ENCODE measurements around the gene MT1B. TPM values are rescaled to one million over a fixed set of nuclear protein-coding genes. Genes with fewer than 3 reads are reported as not detected.

MT1B gene
- polyA plus RNA-seq, 1 of the 3 experiments (the other 2 are of a cell fraction) = not detected

- POLR2A ChIA-PET = no interaction called here
- H2AFZ ChIP-seq (ENCODE audit: low read depth) = no peak overlapping the region
- TF ChIP-seq TEAD4 (IDR thresholded peaks at IDR 0.05; ENCODE audit: borderline replicate concordance, insufficient read depth) = no peak
- no peak for TF ChIP-seq PBX3 (IDR thresholded peaks at IDR 0.05)
- no peak for TF ChIP-seq JUND (IDR thresholded peaks at IDR 0.05)
- TF ChIP-seq, protein P1, sequence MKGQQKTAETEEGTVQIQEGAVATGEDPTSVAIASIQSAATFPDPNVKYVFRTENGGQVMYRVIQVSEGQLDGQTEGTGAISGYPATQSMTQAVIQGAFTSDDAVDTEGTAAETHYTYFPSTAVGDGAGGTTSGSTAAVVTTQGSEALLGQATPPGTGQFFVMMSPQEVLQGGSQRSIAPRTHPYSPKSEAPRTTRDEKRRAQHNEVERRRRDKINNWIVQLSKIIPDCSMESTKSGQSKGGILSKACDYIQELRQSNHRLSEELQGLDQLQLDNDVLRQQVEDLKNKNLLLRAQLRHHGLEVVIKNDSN (IDR thresholded peaks at IDR 0.05; ENCODE audit: borderline replicate concordance, low read depth) = no peak
- TF ChIP-seq RXRA (IDR thresholded peaks at IDR 0.05; ENCODE audit: borderline replicate concordance, low read depth) = no peak
- TF ChIP-seq RFX5 (IDR thresholded peaks at IDR 0.05; ENCODE audit: low read length) = no peak
- no peak for DNase-seq
- peaks cover 18% of the 10 kb centered on the region for H3K79me2 ChIP-seq (ENCODE audit: insufficient read depth)
- peak overlapping the region in 1 of 2 experiments; percentile 96; a peak in 3 of 4 replicates for H3K27ac ChIP-seq (ENCODE audit: low read depth in 2 of 2, low read length in 1 of 2)
- H3K4me2 ChIP-seq = 0 out of 2 replicates have a peak overlapping the region, but pooled peaks have one; percentile 88
- H4K20me1 ChIP-seq (ENCODE audit: insufficient read depth) = no peaks in the 10 kb centered on the region; the same call in 1 of the 2 replicates
- H3K27me3 ChIP-seq (ENCODE audit: insufficient read depth) = no peaks in the 10 kb centered on the region
- no peak overlapping the region for H3K4me3 ChIP-seq (ENCODE audit: low read depth in 2 of 2, low read length in 1 of 2)
- 88% methylated on average over 1 of the region's 1 CpG for WGBS (ENCODE audit: low lambda C conversion rate)
- CTCF ChIA-PET = interaction anchor here (1.1 to 8.2 kb wide), 7 partner anchors 13 to 185 kb away, joined by 3 to 138 read pairs (median 4); no protein-coding TSS in a partner anchor
- peaks cover 25 to 36% of the 10 kb centered on the region in 2 experiments; a peak in 3 of 4 replicates for H3K4me1 ChIP-seq (ENCODE audit: control insufficient read depth in 1 of 2, insufficient read depth in 2 of 2, low read depth in 1 of 2, low read length in 1 of 2)
- peaks cover 51% of the 10 kb centered on the region for H3F3A ChIP-seq (replicated peaks; ENCODE audit: insufficient read depth)
- H3K9me3 ChIP-seq = no peaks in the 10 kb centered on the region
- H3K36me3 ChIP-seq (replicated peaks in 1 of 2; ENCODE audit: control insufficient read depth in 1 of 2, insufficient read depth in 2 of 2, low read length in 1 of 2) = no peaks in the 10 kb centered on the region
- no peaks in the 10 kb centered on the region for H3K9me2 ChIP-seq
- H3K9ac ChIP-seq = no peak overlapping the region
Measured at GRCh38 chr16:56605475-56605874, 46.2 kb upstream of the MT1B start.

- no peaks in the 10 kb centered on the region for H3K27me3 ChIP-seq (ENCODE audit: insufficient read depth)
- H3K9ac ChIP-seq = peak overlapping the region; percentile 90
- no peaks in the 10 kb centered on the region; the same call in 1 of the 2 replicates for H4K20me1 ChIP-seq (ENCODE audit: insufficient read depth)
- DNase-seq = no peak
- H3K9me3 ChIP-seq = no peaks in the 10 kb centered on the region
- H3K9me2 ChIP-seq = no peaks in the 10 kb centered on the region
- TF ChIP-seq FOSL2 (IDR thresholded peaks at IDR 0.05; ENCODE audit: borderline replicate concordance, low read depth) = peak; percentile 61; the same call in 1 of the 2 replicates
- peak; percentile 36; the same call in 1 of the 2 replicates for TF ChIP-seq JUND (IDR thresholded peaks at IDR 0.05)
- TF ChIP-seq TCF12 (IDR thresholded peaks at IDR 0.05) = peak; percentile 47; the same call in 1 of the 2 replicates
- TF ChIP-seq RFX5 (IDR thresholded peaks at IDR 0.05; ENCODE audit: low read length) = no peak
- 0 out of 2 replicates have a peak, but pooled peaks have one; percentile 21 for TF ChIP-seq SIN3A (IDR thresholded peaks at IDR 0.05; ENCODE audit: borderline replicate concordance, low read depth, low read length)
- peak; percentile 69 for TF ChIP-seq NFIC (IDR thresholded peaks at IDR 0.05; ENCODE audit: borderline replicate concordance)
- no peak for TF ChIP-seq GABPA (IDR thresholded peaks at IDR 0.05; ENCODE audit: low read depth)
- H3K4me3 ChIP-seq (ENCODE audit: low read depth in 2 of 2, low read length in 1 of 2) = no peak overlapping the region
- H3K4me1 ChIP-seq (ENCODE audit: control insufficient read depth in 1 of 2, insufficient read depth in 2 of 2, low read depth in 1 of 2, low read length in 1 of 2) = peaks cover 31 to 40% of the 10 kb centered on the region in 2 experiments; a peak in 3 of 4 replicates
- H3K27ac ChIP-seq (ENCODE audit: low read depth in 2 of 2, low read length in 1 of 2) = peak overlapping the region; percentile 86 to 96; a peak in 3 of 4 replicates
- H2AFZ ChIP-seq (ENCODE audit: low read depth) = peak overlapping the region; percentile 43; the same call in 1 of the 2 replicates
- 31% methylated on average over 3 of the region's 3 CpGs for WGBS (ENCODE audit: low lambda C conversion rate)
- H3F3A ChIP-seq (replicated peaks; ENCODE audit: insufficient read depth) = peaks cover 54% of the 10 kb centered on the region
- H3K79me2 ChIP-seq (ENCODE audit: insufficient read depth) = peaks cover 23% of the 10 kb centered on the region
- POLR2A ChIA-PET = no interaction called here
- CTCF ChIA-PET = interaction anchor here (1.1 to 8.2 kb wide), 5 partner anchors 13 to 184 kb away, joined by 3 to 138 read pairs (median 3); no protein-coding TSS in a partner anchor
- H3K4me2 ChIP-seq = peak overlapping the region; percentile 88
- H3K36me3 ChIP-seq (replicated peaks in 1 of 2; ENCODE audit: control insufficient read depth in 1 of 2, insufficient read depth in 2 of 2, low read length in 1 of 2) = no peaks in the 10 kb centered on the region
Measured at GRCh38 chr16:56606071-56606475, 45.6 kb upstream of the MT1B start.
